ENCODE results near the gene SGPL1.

Gene SGPL1

DNA sequence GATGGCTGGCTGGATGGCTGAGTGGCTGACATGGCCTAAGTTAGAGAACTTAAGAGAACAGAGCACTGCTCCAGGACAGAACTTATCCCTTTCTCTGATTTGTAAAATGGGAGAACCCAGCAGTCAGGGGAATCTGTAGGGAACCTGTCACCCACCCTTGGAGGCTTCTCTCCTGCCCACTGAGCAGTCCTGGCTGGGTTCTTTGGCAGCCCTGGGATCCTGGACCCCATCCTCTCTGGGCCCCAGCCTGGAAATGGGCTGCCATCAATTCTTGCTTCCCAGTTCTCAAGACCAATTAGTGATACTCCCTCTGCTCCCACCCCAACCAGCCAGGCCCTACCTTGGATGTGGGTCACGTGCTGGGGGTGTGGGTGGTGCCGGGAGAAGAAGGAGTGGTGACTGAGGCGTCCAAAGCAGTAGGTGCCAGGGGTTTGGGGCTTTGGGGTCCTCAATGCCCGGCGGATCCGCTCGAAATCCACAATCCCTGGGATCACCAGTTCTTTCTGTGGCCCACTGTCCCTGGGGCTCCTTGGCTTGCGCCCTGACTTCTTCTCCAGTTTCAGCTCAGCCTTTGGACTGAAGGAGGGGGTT lies 34.2 kb upstream of the SGPL1 start:
- no peak for DNase-seq

GRCh38 chr10:70782086-70782745 lies 33.5 kb upstream of the SGPL1 start:
- DNase-seq: peak in 1 of 3 donors; percentile 55

DNA sequence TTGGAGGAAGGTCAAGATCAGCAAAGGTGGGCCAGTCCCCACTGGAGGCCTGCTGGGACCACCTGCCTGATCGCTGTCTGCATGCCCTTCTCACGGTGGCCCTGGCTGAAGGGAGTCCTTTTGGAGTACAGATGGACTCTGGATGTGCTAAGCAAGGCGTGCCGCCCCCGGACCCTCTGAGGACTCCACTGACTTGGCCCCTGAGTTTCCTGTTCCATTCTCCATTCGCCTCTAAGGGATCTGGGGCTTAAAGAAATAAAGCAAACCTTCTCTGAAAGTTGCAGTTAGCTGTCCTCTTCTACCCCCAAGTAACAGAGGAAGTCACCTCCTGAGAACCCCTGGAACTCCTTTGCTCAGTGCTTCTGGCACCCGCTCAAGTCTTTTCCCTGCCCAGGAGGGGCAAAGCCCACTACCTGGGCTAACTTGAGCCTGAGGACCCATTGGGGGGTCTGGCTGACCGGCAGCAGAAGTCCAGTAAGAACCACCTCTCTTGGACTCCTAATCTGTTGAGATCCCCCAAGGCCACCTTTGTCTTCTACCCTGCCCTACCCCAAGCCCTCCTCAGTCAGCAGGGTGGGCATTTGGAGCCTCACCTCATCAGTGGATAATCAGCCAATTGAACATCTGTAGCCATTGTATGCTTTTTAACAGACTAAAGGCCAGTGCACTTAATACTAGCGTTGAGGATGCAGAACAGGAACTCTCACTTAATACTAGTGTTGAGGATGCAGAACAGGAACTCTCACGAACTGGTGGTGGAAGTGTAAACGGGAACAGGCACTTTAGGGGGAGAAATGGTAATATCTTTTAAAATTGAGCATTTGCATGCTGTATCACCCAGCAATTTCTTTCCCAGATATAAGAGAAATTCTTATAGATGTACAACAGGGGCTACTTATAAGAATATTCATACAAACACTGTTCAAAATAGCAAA lies 32.7 kb upstream of the SGPL1 start:
- peak; percentile 54 to 72 (median 71) for DNase-seq

DNA sequence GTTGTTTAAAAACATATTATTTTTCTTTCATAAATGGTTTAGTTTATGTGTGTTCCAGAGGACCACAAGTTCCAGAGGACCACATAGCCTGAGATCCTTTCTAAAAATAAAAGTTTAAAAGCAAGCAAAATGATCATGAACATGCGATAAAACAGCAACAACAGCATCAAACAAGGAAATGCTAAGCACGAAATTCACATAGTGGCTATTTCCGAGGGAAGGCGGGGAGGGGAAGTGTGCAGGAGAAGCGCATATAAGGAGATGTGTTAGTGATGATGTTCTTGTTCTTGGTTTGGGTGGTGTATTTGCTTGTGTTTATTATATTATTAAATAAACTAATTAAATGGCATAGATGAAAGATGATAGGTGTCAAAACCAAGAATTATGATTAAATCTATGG lies 31.7 kb upstream of the SGPL1 start:
- peak; percentile 31 to 43 (median 39) for DNase-seq

DNA sequence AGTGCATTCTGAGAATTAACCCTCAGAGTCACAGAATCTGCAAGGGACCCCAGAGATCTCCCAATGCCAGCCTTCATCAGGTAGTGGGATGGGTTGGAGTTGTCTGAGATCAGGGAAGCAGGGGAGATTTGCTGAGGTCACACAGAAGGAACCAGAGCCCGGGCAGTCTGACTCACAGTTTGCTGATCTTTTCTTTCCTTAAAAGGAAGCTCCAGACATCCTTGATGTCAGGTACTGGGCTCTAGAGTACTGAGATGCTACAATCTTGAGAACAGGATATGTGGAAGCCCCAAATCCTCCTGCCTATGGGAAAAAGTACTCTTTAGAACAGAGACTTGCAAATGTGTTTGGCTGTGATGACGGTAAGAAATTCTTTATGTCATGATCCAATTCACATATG lies 31.3 kb upstream of the SGPL1 start:
- DNase-seq: peak; percentile 69 to 74 (median 70)

DNA sequence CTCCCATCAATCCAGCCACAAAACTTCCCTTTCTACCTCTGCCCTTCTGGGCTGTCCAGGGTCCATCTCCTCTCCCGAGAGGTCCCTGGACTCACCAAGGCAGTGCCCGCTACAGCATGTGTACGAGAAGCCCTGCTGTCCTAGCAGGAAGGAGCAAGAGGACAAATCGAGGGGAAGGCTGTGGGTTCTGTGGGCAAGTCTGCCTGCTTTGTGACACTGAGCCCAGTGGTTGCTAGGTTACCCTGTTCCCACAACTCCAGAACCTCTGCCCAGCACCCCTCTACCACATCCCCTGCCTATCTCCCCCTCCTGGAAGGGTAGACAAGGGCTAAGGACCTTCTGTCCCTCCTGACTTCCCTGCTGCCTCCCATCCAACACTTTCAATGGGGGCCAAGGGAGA lies 30.6 kb upstream of the SGPL1 start, which contains the start of gene TBATA:
Gene TBATA (minus strand): TSS at position 188 of the 400 bp plus-strand sequence. CDS start 1,998 bp downstream, outside the sequence.
- DNase-seq: no peak

DNA sequence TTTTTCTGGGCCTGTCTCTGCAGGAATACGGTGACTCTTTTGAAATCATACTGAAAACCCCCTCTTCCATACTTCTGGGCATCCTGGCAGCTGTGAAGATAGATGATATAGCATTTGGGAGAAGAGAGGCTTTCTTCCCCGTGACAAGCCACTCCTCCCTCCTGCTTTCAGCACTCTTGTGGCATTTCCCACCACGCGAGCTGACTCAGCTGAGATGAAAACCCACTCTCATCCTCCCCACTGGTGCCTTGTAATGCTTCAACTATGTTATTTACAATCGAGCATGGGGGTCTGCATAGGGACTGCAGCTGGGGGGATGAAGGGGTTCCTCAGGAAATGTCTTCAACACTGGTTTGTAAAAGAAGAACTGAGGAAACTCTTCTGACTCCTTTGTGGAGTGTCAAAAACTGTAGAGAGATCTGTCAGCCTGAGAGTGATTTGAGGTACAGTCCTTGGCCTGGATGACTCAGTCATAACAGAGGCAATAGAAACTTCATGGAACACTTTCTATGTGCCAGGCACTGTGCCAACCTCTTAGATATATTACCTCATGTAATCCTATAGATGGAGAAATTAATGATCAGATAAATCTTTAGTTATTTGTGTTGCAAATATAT lies 28.8 kb upstream of the SGPL1 start:
- peak; percentile 72 to 80 (median 76) for DNase-seq

GRCh38 chr10:70791386-70792039 lies 24.2 kb upstream of the SGPL1 start:
- no peak for DNase-seq

DNA sequence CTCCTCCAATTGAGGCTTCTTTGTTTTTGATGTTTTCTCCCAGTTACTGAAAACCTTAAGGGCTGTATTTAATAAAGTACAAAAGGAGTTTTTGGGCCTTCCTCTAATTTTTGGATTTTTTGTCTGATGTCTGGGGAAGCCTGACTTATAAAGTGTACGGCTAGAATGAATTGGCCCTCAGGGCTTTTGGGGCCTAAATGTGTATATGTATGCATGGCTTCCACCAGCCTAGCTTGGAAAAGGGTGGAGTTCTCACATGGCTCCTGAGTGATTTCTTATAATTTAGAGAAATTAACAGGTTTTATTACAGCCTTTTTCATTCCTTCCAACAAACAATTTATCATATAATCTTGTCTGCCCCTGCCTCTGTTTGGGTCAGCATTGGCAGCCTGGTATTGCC lies 20.1 kb upstream of the SGPL1 start:
- no peak for DNase-seq

GRCh38 chr10:70797840-70798239 lies 17.9 kb upstream of the SGPL1 start:
- no peak for DNase-seq

- peak; percentile 81 to 84 (median 83) for DNase-seq
These were observed 16.6 kb upstream of the SGPL1 start for GRCh38 chr10:70799124-70799523.

- DNase-seq: no peak
These were observed 13.9 kb upstream of the SGPL1 start for GRCh38 chr10:70801854-70802253.

GRCh38 chr10:70803775-70804420 lies 11.8 kb upstream of the SGPL1 start:
- DNase-seq: no peak

- DNase-seq: no peak
These were observed 11.3 kb upstream of the SGPL1 start for GRCh38 chr10:70804421-70804808.

GRCh38 chr10:70805619-70806215 lies 10.0 kb upstream of the SGPL1 start:
- DNase-seq: no peak

- no peak for DNase-seq
These were observed 8.9 kb upstream of the SGPL1 start for GRCh38 chr10:70806841-70807240.

- DNase-seq: no peak
These were observed 8.2 kb upstream of the SGPL1 start for GRCh38 chr10:70807556-70807955.

DNA sequence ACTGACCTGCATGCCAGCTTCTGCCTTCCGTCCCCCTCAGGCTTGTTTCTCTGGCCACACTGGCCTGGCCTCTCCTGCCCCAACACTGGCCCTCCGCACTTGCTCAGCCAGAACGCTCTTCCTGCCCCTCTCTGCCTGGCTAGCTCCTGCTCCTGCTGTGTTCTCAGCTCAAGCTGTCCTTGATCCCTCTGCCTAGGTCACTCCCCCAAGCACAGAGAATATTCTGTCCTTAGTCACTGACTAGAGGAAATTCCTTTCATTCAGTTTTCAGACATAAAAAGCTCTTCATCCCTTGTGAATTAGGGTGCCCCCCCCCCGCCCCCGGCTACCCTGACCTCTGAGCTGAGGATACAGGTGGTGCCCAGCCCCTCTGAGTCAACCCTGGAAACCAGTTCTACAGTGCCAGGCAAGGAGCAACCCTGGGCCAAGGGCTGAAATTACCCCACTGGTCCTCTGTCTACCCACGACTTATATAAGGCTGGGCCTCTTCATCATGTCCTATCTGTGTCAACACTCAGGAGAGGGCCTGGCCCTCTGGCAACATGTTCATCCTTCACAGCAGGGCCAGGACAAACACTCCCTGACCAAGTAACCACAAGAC lies 6.6 kb upstream of the SGPL1 start:
- DNase-seq: no peak

- no peak for DNase-seq
These were observed 6.0 kb upstream of the SGPL1 start for GRCh38 chr10:70809726-70810125.

GRCh38 chr10:70810967-70811366 lies 4.8 kb upstream of the SGPL1 start:
- DNase-seq: no peak

- DNase-seq: no peak
These were observed 3.9 kb upstream of the SGPL1 start for GRCh38 chr10:70811881-70812280.
